GM12891 (cell line): ENCODE measurements around the gene ADH4.

Source experiments
- PAX5 ChIP-seq: IDR thresholded peaks from 2 replicates; pipeline ENCODE4 v1.6.1; 2011; ENCODE audit warnings: low read length, moderate library complexity, mild to moderate bottlenecking; ENCODE audit not compliant: insufficient read depth, severe bottlenecking
- POLR2A ChIP-seq: IDR thresholded peaks from 2 replicates; pipeline ENCODE4 v1.6.1; 2011; ENCODE audit warnings: low read depth, low read length, control low read depth
- POLR2AphosphoS5 ChIP-seq: IDR thresholded peaks from 2 replicates; pipeline ENCODE4 v1.6.1; 2011; ENCODE audit warnings: low read depth, low read length, control low read depth
- SPI1 ChIP-seq: IDR thresholded peaks from 2 replicates; pipeline ENCODE4 v1.6.1; 2011; ENCODE audit warnings: low read depth, low read length, control low read depth
- TAF1 ChIP-seq: IDR thresholded peaks from 2 replicates; pipeline ENCODE4 v1.6.1; 2011; ENCODE audit warnings: low read depth, low read length, control low read depth

GRCh38 chr4:99151995-99152394 is 7.9 kb upstream of the ADH4 start:
- TF ChIP-seq POLR2AphosphoS5 (no peak), TAF1 (no peak), POLR2A (no peak), PAX5 (no peak), SPI1 (no peak)
